Measurements from ENCODE around the gene MPRIP.

GRCh38 chr17:17149520-17150447, 107.5 kb downstream of the MPRIP start:
- TF ChIP-seq TCF7 (CRISPR knock-in tag; IDR thresholded peaks at IDR 0.05; ENCODE audit: low read depth) = no peak
- TF ChIP-seq ETV6 (CRISPR knock-in tag; IDR thresholded peaks at IDR 0.05) = no peak
- TF ChIP-seq E2F4 (CRISPR knock-in tag; IDR thresholded peaks at IDR 0.05; ENCODE audit: borderline replicate concordance, low read depth) = no peak
- TF ChIP-seq CTCF (IDR thresholded peaks at IDR 0.05) = no peak
- no peak for TF ChIP-seq ATF2 (CRISPR knock-in tag; IDR thresholded peaks at IDR 0.05; ENCODE audit: borderline replicate concordance, low read depth)
- TF ChIP-seq CREB1 (CRISPR knock-in tag; IDR thresholded peaks at IDR 0.05) = no peak
- TF ChIP-seq TEAD4 (CRISPR knock-in tag; IDR thresholded peaks at IDR 0.05) = no peak
- TF ChIP-seq FOXK1 (CRISPR knock-in tag; IDR thresholded peaks at IDR 0.05) = no peak
- TF ChIP-seq MAX (CRISPR knock-in tag; IDR thresholded peaks at IDR 0.05) = no peak
- TF ChIP-seq ZNF138 (CRISPR knock-in tag; conservative IDR thresholded peaks at IDR 0.05) = no peak
